GM21723 (cell line): ENCODE results near the gene GUK1.

ENCODE experiments used
- ATAC-seq: cut with Tn5 transposase; IDR thresholded peaks from one replicate; pipeline ENCODE4 v1.9.1; 2021; ENCODE audit warnings: mild to moderate bottlenecking, moderate library complexity; ENCODE audit not compliant: unreplicated experiment

Gene GUK1

GRCh38 chr1:228125185-228125584 is 14.9 kb upstream of the GUK1 start:
- ATAC-seq: no peak

GRCh38 chr1:228131766-228132165 is 8.3 kb upstream of the GUK1 start:
- no peak for ATAC-seq

- no peak for ATAC-seq
Observed at GRCh38 chr1:228134591-228134990, 5.5 kb upstream of the GUK1 start.

- ATAC-seq: no peak
Observed at GRCh38 chr1:228136901-228137300, 3.2 kb upstream of the GUK1 start.

GRCh38 chr1:228139406-228139930 is 611 bp upstream of the GUK1 start:
- no peak for ATAC-seq

- no peak for ATAC-seq
Observed at GRCh38 chr1:228140724-228141225, 696 bp downstream of the GUK1 start.

- no peak for ATAC-seq
Observed at GRCh38 chr1:228141226-228142044, 1.4 kb downstream of the GUK1 start.

GRCh38 chr1:228142155-228142691 is 2.1 kb downstream of the GUK1 start:
- ATAC-seq: no peak

GRCh38 chr1:228142701-228143136 is 2.6 kb downstream of the GUK1 start:
- ATAC-seq: no peak

GRCh38 chr1:228143480-228144192 is 3.6 kb downstream of the GUK1 start:
- ATAC-seq: no peak

GRCh38 chr1:228144193-228144992 is 4.3 kb downstream of the GUK1 start:
- ATAC-seq: no peak

GRCh38 chr1:228144993-228145343 is 4.9 kb downstream of the GUK1 start:
- ATAC-seq: no peak

GRCh38 chr1:228145463-228146416 is 5.7 kb downstream of the GUK1 start:
- no peak for ATAC-seq

GRCh38 chr1:228146417-228147150 is 6.5 kb downstream of the GUK1 start:
- ATAC-seq: no peak

- no peak for ATAC-seq
Observed at GRCh38 chr1:228147151-228147693, 7.1 kb downstream of the GUK1 start.

GRCh38 chr1:228147768-228148167 is 7.7 kb downstream of the GUK1 start:
- ATAC-seq: no peak

GRCh38 chr1:228148196-228148861 is 8.2 kb downstream of the GUK1 start:
- ATAC-seq: no peak

- no peak for ATAC-seq
Observed at GRCh38 chr1:228148935-228149405, 8.9 kb downstream of the GUK1 start.
